ENCODE data around the gene AXIN2. TPM values are rescaled to one million over a fixed set of nuclear protein-coding genes. Genes with fewer than 3 reads are reported as not detected.

Gene AXIN2
- total RNA-seq, 1 experiment from 2014 or later: 1.8 TPM

DNA sequence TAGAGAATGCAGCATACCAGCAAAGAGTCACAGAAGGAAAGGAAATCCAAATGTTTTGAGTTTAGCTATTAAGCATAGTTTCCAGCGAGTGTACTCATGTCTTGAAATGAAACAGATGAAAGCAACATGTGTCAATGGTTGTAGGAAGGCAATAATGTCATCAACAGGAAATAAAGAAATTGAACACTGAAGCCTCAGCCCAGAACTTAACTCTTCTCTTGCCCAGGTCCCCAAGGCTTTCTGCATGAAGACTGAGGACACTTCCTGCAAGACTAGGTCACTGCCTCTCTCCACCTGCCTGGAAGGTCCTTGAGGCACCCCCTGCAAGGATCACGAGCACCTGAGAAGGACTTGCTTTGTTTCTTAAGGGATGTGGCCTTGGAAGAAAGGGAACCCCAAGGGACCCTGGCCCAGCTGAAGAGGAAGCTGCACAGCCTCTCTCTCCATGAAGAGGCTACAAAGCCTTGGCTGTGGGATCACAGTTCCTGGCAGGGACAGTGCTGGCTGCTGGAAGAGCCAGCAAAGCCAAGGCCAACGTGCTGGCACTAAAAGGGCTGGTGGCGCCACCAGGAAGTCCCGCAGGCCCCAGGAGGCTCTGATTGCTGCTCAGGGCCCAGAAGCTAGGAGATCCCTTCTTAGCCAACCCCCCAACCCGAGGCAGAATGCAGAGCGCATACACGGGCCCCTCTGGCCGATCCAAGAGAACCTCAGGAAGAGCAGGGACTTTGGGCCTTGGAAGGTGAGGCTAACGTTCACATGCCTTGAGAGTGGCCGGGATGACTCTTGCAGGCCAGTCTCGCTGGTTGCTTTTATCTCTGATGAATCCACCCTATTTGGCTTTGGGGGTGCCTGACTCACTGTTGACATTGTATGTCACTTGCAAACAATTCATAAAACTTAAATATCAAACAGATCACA is 23.4 kb upstream of the AXIN2 start:
- no peak for DNase-seq (ENCODE audit: low spot score)

DNA sequence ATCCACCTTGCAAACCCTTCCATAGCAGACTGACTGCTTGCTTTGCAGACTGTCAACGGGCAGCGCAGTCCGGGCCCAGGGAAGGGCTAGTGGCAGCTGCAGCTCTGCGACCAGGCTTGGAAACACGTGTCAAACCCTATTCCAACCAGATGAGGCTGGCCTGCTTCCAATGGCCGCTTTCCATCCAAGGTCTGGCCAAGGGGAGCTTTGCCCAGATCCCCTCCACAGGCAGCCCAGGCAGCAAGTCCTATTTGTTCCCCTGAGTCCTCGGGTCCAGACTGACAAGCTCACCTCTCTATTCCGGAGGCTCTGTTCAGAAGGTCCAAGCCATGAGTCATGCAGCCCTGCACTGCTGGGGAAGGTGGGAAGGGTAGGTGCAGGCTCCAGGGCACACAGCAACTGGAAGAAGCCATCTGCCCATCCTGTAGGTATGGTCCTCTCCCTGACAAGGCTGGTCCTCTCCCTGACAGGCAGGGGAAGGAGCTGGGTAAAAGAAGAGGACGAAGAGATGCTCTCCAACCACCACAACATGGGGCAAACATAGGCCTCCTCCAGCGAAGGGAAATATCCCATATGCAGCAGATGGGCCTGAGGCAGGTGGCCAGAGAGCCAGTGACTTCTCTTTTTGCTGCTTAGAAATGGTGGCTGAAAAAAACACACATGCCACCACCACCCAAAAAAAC is 22.6 kb upstream of the AXIN2 start:
- no peak for DNase-seq (ENCODE audit: low spot score)

DNA sequence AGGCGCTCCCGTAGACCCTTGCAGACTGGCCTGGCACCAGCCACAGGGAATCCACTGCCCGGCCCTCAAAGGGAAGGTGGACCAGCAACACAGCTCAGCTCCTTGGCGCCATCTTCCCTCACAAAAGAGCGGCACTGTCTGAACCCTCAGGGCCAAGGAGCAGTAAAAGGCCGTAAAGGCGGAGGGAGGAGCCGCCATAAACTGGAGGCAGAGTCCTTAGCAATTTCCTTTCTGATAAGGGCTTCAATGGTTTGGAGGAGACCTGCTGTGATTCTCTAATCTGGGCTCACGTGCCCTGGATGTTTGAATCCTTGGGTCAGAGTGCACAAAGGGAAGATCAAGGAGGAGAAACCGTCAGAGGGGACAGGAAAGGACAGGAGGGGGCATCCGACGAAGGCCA is 15.5 kb upstream of the AXIN2 start:
- no peak for DNase-seq (ENCODE audit: low spot score)

DNA sequence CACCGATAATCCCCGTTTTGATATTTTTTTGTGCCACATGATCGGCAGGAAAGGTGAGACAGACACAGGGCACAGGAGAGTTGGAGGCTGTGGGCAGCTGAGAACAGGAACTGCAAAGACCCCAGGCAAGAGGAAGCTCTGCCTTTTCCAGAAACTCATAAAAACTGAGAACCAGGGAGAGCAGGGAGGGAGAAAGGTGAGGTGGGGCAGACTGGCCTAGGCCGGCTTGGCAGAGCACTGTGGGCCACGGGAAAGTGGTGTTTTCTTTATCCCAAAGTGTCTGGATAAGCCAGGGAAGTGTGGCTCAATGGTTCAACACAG is 11.8 kb upstream of the AXIN2 start:
- no peak for DNase-seq (ENCODE audit: low spot score)

DNA sequence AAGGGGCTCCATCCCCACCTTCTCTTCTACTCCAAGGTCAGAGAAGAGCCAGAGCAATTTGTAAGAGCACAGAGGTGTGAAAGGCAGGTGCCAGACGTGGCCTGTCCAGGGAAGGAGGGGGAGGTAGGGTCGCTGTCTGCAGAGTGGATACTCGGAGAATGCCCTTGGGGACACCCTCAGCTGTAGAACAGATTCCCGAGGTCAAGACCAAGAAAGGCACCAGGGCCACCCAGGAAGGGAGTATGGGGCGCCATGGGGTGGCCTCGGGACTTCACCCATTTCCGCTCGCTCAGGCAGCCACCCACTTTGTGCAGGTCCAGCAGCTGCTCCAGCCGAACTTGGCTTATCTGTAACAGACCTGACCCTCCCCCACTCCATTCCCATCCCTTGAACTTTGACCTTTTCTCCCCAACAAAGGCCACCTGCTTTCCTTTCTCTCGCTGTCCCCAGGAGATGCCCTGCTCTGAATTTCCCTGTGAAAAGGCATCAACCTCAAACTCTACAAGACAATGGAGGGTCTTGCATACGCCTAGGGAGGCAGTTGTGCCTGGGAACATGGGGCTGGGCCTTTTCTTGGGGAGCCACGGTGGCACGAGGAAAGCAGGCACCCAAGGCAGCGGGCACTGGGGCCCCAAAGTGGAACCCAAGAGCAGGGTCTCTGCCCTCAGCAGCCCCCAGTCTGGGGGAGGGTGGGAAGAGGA is 11.3 kb upstream of the AXIN2 start:
- no peak for DNase-seq (ENCODE audit: low spot score)

DNA sequence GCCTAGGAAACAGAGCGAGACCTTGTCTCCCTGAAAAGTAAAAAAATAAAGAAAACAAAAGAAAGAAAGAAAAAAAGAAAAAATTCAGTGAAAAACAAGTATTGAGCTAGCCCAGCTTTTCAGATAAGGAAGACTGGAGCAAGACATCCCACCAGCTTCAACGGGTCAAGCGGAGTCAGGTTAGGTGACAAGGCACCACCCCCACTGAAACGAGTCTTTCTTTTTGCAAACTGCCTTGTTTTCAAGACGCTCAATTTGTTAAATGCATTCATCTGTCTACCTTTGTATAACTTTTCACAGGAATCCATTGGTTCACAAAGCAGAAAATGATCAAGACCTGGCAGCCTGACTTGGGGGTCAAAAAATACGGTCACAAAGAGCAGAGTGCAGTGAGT is 10.7 kb upstream of the AXIN2 start:
- DNase-seq (ENCODE audit: low spot score): no peak

DNA sequence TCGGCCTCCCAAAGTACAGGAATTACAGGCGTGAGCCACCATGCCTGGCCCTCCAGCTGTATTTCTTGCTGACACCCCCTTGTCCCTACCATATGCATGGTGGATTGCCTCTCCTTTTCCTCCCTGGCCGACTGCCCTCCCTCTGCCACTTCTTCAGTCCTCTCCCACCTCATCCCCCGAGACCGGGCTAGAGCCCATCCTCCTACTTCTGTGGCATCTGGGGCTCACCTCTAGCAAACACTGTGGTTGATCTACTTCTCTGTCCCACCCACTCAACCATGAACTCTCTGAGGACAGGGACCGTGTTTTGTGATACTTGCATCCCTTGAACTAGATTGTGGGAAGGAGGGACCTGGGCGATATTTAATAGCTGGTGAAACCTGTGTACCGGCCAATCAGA is 7.5 kb upstream of the AXIN2 start:
- DNase-seq (ENCODE audit: low spot score): no peak

DNA sequence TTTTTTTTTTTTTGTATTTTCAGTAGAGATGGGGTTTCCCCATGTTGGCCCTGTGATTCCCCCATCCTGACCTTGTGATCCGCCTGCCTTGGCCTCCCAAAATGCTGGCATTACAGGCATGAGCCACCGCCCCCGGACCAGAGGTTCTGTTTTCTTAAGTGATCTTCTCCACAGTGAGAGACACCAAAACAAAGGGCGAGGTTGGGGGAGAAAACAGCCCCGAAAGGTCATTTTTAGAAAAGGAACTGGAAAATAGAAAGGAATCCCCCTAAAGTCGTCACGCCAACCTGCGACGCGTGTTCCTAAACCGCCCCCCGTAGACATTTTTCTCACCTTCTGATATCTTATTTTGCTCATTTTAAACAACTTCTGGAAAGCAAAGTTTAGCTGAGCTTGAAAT is 6.1 kb upstream of the AXIN2 start:
- DNase-seq (ENCODE audit: low spot score): no peak

DNA sequence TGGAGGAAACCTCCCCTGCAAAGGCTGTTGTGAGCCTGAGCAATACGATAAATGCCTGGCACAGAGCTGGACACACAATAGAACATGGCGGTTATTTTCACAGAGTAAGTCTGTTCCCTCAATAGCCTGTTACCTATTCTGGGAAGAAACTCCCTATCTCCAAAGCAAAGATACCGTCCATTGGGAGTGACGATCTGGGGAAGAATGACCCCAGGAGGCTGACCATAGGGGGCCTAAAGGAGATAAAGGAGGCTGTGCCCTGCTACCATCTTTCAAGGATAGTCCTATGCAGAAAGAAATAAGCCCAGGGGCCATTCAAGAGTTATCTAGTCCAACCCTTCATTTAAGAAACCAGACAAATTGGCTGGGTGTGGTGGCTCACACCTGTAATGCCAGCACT is 4.1 kb upstream of the AXIN2 start:
- no peak for DNase-seq (ENCODE audit: low spot score)

DNA sequence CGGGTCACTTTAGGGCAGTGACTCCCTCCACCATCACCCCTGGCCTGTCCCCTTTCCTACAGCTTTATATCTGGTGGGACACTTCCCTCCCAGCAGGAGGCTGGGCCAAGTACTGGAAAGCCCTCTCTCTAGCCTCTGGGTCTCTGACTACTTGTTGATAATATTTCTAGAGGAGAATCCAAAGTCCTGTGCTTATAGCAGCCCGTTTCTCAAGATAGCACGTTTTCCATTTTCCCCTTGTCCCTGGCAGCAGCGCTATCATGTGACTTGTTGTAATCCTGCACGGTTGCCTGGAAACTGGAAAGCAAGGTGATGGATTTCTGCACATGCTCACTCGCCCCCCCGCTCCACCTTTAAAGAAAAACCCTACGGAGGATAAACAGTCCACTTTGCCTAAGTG is 3.3 kb upstream of the AXIN2 start:
- no peak for DNase-seq (ENCODE audit: low spot score)

DNA sequence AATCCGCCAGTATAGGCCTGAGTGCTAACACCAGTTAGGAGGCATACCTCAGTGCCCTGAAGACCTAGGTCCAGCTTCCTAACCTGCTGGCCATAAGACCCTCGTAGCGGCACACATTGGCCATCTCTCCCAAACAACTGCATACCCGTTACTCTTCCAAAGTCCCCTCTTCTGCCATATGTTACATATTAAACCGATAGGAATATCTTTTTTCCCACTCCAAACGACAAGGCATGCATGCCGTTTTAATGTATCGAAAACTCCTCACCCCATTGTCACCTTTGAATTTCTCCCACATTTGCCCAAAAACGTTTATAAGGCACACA is 721 bp upstream of the AXIN2 start:
- no peak for DNase-seq (ENCODE audit: low spot score)

DNA sequence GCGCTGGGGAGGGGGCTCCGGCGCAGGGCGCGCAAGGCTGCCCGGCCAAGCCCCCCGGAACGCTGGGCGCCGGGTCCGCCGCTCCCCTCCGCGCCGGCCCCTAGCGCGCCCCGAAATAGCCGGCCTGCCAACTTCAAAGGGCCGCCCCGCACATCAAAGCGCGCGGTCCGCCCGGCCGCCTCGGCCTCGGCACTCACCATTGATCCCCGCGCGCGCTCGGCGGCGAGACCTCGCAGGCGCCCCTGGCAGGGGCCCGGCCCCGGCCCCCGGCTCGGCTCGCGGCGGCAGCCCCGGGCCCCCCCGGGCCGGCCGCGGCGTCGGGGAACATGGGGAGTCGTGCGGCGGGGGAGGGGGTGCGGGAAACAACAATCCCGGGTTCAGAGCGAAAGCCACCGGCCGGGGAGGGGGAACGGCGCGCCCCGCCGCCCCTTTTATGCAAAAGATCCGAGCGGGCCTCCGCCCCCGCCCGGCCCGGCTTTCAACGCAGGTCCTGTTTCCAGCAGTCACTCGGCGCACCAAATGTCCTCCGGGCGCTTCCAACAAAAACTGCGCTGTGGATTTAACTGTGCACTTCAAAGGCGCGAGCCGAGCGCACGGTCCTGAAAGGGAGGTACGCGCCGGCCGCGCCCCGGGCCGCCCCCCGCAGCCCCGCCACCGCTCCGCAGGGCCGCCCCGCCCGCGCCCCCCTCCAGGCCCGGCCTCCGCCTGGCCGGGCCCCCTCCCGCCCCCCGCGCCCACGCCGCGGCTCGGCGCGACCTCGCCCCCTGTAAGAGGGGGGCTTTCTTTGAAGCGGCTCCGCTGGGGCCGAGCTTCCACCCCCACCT is 608 bp downstream of the AXIN2 start:
- DNase-seq (ENCODE audit: low spot score): peak; percentile 75

DNA sequence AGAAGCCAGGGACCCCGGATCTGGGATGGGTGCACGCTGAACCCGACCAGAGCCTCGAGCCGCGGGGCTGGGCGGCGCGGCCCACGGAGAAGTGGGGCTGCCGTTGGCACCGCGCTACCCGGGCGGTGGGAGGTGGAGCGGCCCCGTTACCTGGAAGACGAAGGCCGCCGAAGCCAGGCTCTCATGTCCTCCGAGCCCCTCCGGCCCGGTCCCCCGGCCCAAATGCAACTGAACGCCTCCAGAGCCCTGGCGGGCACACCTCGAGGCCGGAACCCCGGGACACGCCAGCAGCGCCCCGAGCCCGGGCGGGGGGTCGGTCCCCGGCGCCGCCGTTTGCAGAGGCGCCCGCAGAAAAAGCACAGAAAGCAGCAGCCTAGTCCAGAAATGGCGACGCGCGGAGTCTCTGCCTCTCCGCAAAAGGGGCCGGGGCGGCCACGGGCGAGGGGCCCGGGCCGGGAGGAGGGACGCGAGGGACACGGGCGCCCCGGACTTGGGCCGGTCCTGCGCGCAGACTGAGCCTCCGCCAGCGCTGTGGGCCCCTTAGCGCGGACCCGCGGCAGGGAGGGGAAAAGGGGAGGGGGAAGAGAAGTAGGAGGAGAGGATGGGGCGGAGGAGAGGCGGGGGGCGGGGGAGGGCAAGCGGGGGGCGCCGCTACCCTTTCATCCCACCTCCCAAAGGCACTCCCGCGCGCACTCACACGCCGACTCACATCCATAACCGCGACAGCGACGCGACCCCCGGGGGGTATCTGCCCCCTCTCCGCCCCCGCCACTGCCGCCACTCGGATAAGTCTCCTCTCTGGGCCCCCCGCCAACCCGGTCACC is 1.4 kb downstream of the AXIN2 start:
- DNase-seq (ENCODE audit: low spot score): no peak

DNA sequence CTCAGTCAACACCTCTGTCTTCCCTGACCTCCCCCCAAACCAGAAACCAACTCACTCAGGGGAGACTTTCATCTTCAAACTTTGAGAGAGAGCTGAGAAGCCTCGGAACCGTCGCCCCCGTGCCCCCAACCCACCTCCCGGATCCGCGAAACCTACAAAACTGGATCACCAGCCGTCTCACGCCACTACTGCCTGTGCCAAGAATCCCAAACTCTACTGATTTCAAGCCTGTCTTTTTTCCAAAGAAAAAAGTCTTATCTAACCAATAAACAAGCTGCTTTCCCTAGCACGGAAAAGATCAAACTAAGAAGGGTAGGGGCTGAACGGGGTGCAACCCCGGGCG is 2.0 kb downstream of the AXIN2 start:
- DNase-seq (ENCODE audit: low spot score): no peak

DNA sequence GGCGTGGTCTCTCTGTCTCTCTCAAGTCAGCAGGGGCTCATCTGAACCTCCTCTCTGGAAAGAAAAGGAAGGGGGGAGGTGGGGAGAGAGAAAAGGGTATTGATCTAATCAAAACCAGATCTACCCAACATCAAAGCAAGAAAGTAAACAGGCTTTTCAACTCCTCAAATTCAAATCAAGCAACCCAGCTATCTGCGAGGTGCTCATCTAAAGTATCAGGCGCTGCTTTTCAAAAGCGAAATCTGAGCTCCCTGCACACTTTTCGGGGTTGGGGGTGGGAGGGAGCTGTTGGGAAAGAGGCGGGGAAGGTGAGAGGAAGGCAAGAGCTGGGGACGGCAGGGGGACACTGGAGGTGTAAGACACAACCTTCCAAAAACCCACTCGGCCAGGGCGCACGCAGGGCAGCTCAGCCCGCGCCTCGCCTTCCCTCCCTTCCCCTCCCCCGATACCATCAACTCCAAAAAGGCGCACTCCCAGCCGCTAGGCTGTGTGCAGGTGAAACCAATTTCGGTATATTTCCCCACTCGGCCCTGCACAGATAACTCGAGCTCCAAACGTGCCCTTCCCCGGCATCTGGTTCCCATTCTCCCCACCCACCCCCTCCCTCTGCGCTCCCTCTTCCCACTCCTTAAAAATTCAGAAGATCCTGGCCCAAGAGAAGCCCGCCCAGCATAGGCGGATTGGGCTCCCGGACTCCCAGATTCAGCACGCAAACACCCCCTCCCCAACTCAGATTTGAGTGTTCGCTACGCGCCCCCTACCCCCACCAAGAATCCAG is 2.6 kb downstream of the AXIN2 start:
- no peak for DNase-seq (ENCODE audit: low spot score)

DNA sequence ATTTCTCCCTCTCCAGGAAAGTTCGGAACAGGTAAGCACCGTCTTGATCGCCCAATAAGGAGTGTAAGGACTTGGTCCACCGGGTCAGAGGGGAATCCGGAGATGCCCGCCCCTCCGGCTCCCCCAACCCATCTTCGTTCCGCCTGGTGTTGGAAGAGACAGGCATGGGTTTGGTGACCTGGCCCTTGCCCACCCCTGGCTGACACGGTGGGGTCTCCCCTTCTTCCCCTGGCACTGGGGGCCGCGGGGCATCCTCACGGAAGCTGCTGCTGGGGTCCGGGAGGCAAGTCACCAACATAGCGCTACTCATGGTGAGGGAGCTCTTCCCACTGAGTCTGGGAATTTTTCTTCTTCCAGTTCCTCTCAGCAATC is 3.2 kb downstream of the AXIN2 start:
- DNase-seq (ENCODE audit: low spot score): no peak

DNA sequence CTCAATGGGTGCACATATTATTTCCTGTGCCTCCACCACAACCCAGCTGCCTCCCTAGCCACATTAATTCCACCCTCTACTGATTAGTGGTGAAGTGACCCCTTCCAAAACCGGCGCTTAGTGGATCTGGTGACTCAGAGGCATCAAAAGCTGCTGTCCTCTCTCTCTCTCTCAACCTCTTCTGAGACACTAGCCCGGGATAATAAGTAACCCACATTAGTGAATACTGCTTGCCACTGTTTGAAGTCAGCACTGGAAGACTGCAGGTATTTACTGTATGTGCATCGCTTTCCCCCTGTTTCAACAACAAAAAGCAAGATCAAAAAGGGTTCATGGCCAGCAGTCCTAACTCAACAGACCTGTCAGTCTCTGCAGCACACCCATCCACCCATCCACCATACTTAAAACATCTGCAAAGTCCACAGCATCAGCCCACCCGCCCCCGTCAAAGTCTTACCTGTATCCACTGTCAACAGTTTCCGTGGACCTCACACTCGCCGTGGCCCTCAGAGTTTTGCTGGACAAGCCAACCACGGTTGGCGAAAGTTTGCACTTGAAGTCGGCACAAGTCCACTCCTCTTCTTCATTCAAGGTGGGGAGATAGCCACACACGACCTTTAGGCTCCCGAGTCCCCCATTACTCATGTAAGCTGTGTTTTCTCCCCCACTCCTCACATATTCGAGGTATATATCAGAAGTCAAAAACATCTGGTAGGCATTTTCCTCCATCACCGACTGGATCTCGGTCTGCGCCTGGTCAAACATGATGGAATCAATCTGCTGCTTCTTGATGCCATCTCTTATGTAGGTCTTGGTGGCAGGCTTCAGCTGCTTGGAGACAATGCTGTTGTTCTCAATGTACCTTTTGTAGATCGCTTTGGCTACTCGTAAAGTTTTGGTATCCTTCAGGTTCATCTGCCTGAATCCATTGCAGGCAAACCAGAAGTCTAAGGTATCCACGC is 3.8 kb downstream of the AXIN2 start:
- DNase-seq (ENCODE audit: low spot score): no peak

DNA sequence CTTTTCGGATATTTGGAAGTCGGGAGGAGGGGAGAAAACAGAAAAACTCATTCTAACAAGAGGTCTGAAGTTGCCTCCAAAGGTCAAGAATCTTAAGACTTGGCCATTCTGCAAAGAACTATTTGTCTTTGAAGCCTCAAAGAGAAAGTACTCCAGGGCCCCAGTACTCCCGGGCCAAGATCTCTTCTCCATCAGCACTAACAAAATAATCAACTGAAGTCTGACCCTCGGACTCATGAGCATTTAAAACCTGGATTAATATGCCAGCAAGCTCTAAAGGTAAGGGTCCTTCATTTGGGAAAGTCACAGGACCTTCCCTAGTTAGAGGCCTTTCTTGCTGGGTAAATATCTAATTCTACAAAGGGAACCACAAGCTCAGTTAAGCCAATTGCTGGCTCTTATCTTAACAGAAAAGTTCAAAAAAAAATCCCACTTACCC is 4.5 kb downstream of the AXIN2 start:
- DNase-seq (ENCODE audit: low spot score): no peak

All from H4 (cell line).